Trophoblast cell (in vitro differentiated cells and primary cell): ENCODE measurements around the gene IL1A. TPM values are rescaled to one million over a fixed set of nuclear protein-coding genes. Genes with fewer than 3 reads are reported as not detected.
"Not testable (repeated sequence)": the region's sequence is repeated elsewhere in the genome, so short reads cannot be mapped to it uniquely, and the experiment has no call there.

Experiments used
- DNase-seq, 2 donors: peaks; one replicate each; pipeline ENCODE4 v3.0.0-alpha.2; 2016
- H2AFZ ChIP-seq: 2 replicates; pipeline ENCODE4 v1.6.1; 2013; ENCODE audit warnings: low read length, moderate library complexity, mild to moderate bottlenecking; ENCODE audit not compliant: insufficient read depth, poor library complexity
- H2AK5ac ChIP-seq: 2 replicates; pipeline ENCODE4 v1.6.1; 2013; ENCODE audit warnings: mild to moderate bottlenecking, low read length
- H2BK120ac ChIP-seq: 2 replicates; pipeline ENCODE4 v1.6.1; 2013; ENCODE audit warnings: low read length, mild to moderate bottlenecking, moderate library complexity; ENCODE audit not compliant: insufficient read depth, poor library complexity
- H2BK12ac ChIP-seq: 2 replicates; pipeline ENCODE4 v1.6.1; 2013; ENCODE audit warnings: mild to moderate bottlenecking, low read length, moderate library complexity
- H2BK5ac ChIP-seq: 2 replicates; pipeline ENCODE4 v1.6.1; 2013; ENCODE audit warnings: low read length, low read depth, moderate library complexity, mild to moderate bottlenecking; ENCODE audit not compliant: poor library complexity
- H3K14ac ChIP-seq: 2 replicates; pipeline ENCODE4 v1.6.1; 2013; ENCODE audit warnings: mild to moderate bottlenecking, low read length
- H3K18ac ChIP-seq: 2 replicates; pipeline ENCODE4 v1.6.1; 2013; ENCODE audit warnings: mild to moderate bottlenecking, low read length
- H3K23ac ChIP-seq: 2 replicates; pipeline ENCODE4 v1.6.1; 2013; ENCODE audit warnings: low read length
- H3K27ac ChIP-seq: 2 replicates; pipeline ENCODE4 v1.5.1; 2013; ENCODE audit warnings: low read depth, mild to moderate bottlenecking, inconsistent platforms, low read length, moderate library complexity
- H3K27me3 ChIP-seq: 2 replicates; pipeline ENCODE4 v1.6.1; 2013; ENCODE audit warnings: inconsistent platforms, mild to moderate bottlenecking, low read length, moderate library complexity; ENCODE audit not compliant: insufficient read depth
- H3K36me3 ChIP-seq, 2 experiments: 1 replicate in 1 of 2; 2 replicates in 1 of 2; pipeline ENCODE4 v1.6.1; 2013; ENCODE audit warnings: low read length in 2 of 2, mild to moderate bottlenecking in 2 of 2, moderate library complexity in 1 of 2; ENCODE audit not compliant: insufficient read depth in 2 of 2, control insufficient read depth in 1 of 2
- H3K4ac ChIP-seq: 2 replicates; pipeline ENCODE4 v1.6.1; 2013; ENCODE audit warnings: low read depth, mild to moderate bottlenecking, low read length, moderate library complexity
- H3K4me1 ChIP-seq, 2 experiments: 1 replicate in 1 of 2; 2 replicates in 1 of 2; pipeline ENCODE4 v1.6.1; 2013; ENCODE audit warnings: low read length in 2 of 2, mild to moderate bottlenecking in 2 of 2, moderate library complexity in 1 of 2; ENCODE audit not compliant: insufficient read depth in 2 of 2, control insufficient read depth in 1 of 2
- H3K4me2 ChIP-seq: 2 replicates; pipeline ENCODE4 v1.6.1; 2013; ENCODE audit warnings: inconsistent platforms, mild to moderate bottlenecking, low read length, moderate library complexity
- H3K4me3 ChIP-seq: 2 replicates; pipeline ENCODE4 v1.5.1; 2013; ENCODE audit warnings: mild to moderate bottlenecking, low read depth, low read length, inconsistent platforms
- H3K79me1 ChIP-seq: one replicate; pipeline ENCODE4 v1.6.1; 2013; ENCODE audit warnings: low read length
- H3K79me2 ChIP-seq: 2 replicates; pipeline ENCODE4 v1.6.1; 2013; ENCODE audit warnings: low read length, mild to moderate bottlenecking; ENCODE audit not compliant: control insufficient read depth, insufficient read depth, poor library complexity
- H3K9ac ChIP-seq: 2 replicates; pipeline ENCODE4 v1.6.1; 2013; ENCODE audit warnings: mild to moderate bottlenecking, low read length
- H3K9me3 ChIP-seq: 2 replicates; pipeline ENCODE4 v1.6.1; 2013; ENCODE audit warnings: low read depth, mild to moderate bottlenecking, control low read depth, inconsistent platforms, low read length; ENCODE audit not compliant: insufficient read depth
- H4K12ac ChIP-seq: 2 replicates; pipeline ENCODE4 v1.6.1; 2013; ENCODE audit warnings: low read depth, mild to moderate bottlenecking, low read length, moderate library complexity
- H4K8ac ChIP-seq: 2 replicates; pipeline ENCODE4 v1.6.1; 2013; ENCODE audit warnings: low read depth, mild to moderate bottlenecking, low read length, moderate library complexity
- H4K91ac ChIP-seq: one replicate; pipeline ENCODE4 v1.6.1; 2013; ENCODE audit warnings: low read depth, mild to moderate bottlenecking, low read length, moderate library complexity
- WGBS: extraction: QIAGEN DNeasy Blood & Tissue Kit; methylation state at CpG from one replicate; pipeline ENCODE4 v1.1.7; 2013; ENCODE audit warnings: missing lambda C conversion rate; ENCODE audit not compliant: insufficient read length, insufficient coverage; ENCODE audit errors: extremely low coverage; 5-methylcytosine and 5-hydroxymethylcytosine counted together
- polyA plus RNA-seq: library from polyadenylated mRNA; stranded (reverse); fragments of 200-250 nt; gene quantifications from 2 replicates; pipeline ENCODE4 v1.2.3, GENCODE V29; 2013

Gene IL1A, protein sequence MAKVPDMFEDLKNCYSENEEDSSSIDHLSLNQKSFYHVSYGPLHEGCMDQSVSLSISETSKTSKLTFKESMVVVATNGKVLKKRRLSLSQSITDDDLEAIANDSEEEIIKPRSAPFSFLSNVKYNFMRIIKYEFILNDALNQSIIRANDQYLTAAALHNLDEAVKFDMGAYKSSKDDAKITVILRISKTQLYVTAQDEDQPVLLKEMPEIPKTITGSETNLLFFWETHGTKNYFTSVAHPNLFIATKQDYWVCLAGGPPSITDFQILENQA
- 0.05 and 0.07 TPM in 2 replicates for polyA plus RNA-seq

DNA sequence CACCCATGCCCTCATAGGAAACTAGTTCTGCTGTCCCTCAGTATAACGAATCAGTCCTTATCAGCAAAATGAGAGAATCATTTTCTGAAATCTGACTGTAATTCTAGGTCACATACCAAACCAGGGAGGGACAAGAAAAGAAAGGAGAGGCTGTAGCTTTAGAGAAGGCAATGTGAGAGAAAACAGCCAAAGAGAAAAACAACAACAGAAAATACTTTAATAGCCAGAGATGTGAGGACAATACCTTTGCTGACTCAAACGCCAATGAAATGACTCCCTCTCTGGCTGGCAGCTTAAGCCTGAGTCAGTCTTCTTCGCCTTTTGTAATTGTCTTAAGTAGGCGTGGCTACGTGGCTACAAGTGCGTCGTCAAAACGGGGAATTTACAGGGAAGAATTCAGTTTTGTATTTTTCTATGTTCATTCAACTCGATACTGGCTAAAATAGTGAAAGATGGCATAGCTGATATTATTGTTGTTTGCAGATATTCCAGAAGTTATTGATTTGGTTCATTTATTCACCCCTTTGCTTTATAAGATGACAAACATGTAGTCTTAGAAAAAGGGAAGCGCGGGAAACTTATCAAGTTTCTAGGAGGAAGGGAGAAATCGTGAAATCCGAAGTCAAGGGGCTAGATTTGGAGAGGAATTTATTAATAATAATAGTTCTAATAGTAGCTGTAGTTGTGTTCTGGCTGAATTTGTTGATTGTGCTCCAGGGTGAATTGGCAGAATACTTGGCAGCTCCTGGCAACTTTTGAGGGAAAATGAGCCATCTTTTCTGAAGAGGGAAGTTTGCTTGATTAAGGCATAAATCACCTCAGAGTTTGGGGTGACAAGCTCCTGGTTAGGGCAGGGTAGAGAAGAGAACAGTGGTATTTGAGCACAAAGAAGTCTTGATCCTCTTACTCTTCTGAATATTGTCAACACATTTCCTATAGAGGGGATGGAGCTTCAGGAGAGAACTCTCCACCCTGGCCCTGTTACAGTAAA, at the start of gene IL1A:
Gene IL1A (minus strand): TSS at position 295 of the 991 bp plus-strand sequence. CDS start 723 bp downstream, outside the sequence.
- no peaks in the 10 kb centered on the region for H3K27me3 ChIP-seq
- no peaks in the 10 kb centered on the region for H3K36me3 ChIP-seq
- no peak within 1 kb of the TSS for H2BK120ac ChIP-seq
- no peak within 1 kb of the TSS for H3K23ac ChIP-seq
- no peak within 1 kb of the TSS for H3K27ac ChIP-seq
- no peak within 1 kb of the TSS for H2AFZ ChIP-seq
- no peak within 1 kb of the TSS for H3K18ac ChIP-seq
- no peak within 1 kb of the TSS for H3K4me2 ChIP-seq
- no peak within 1 kb of the TSS for H4K8ac ChIP-seq
- H3K79me2 ChIP-seq = no peaks in the 10 kb centered on the region
- H3K9me3 ChIP-seq = no peaks in the 10 kb centered on the region
- no peak within 1 kb of the TSS for H3K9ac ChIP-seq
- no peaks in the 10 kb centered on the region for H3K79me1 ChIP-seq
- no peak within 1 kb of the TSS for H2AK5ac ChIP-seq
- DNase-seq = peak; percentile 78 to 88
- peaks cover 0 to 2% of the 10 kb centered on the region in 2 experiments for H3K4me1 ChIP-seq
- no CpG with 5 or more reads among the region's 13 CpGs for WGBS
- no peak within 1 kb of the TSS for H4K12ac ChIP-seq
- no peak within 1 kb of the TSS for H3K4me3 ChIP-seq
- no peak within 1 kb of the TSS for H4K91ac ChIP-seq
- H2BK5ac ChIP-seq = no peak within 1 kb of the TSS
- no peak within 1 kb of the TSS for H3K14ac ChIP-seq
- no peak within 1 kb of the TSS for H3K4ac ChIP-seq
- H2BK12ac ChIP-seq = no peak within 1 kb of the TSS

DNA sequence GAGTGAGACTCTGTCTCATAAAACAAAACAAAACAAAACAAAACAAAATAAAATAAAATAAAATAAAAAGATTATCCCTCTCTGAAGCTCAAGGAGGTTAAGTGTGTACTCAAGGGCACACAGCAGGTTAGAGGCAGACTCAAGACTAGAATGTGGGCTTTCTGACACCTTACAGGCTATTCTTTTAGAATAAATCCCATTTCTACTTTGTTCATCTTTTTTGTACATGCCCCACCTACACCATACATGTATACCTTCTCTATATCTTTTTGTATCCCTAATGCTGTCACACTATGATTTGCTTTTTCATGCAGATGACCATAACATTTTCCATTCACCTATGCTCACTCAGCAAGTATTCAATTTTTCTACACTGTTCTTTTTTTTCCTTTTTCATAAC, 49.7 kb upstream of the IL1A start:
- Histone ChIP-seq H4K8ac (no peak overlapping the region), H3K9me3 (no peaks in the 10 kb centered on the region), H2BK5ac (no peak overlapping the region), H3K4me3 (no peak overlapping the region), H3K79me1 (no peaks in the 10 kb centered on the region), H3K36me3 (no peaks in the 10 kb centered on the region), H3K18ac (no peak overlapping the region), H3K79me2 (no peaks in the 10 kb centered on the region), H4K12ac (no peak overlapping the region), H3K27ac (no peak overlapping the region), H2BK12ac (no peak overlapping the region), H2AK5ac (no peak overlapping the region), H2BK120ac (no peak overlapping the region), H3K4me2 (no peak overlapping the region), H4K91ac (no peak overlapping the region), H3K4ac (no peak overlapping the region), H3K27me3 (no peaks in the 10 kb centered on the region), H3K14ac (no peak overlapping the region), H3K4me1 (peaks cover 0 to 5% of the 10 kb centered on the region in 2 experiments), H2AFZ (no peak overlapping the region), H3K23ac (no peak overlapping the region), H3K9ac (no peak overlapping the region)
- no peak for DNase-seq

DNA sequence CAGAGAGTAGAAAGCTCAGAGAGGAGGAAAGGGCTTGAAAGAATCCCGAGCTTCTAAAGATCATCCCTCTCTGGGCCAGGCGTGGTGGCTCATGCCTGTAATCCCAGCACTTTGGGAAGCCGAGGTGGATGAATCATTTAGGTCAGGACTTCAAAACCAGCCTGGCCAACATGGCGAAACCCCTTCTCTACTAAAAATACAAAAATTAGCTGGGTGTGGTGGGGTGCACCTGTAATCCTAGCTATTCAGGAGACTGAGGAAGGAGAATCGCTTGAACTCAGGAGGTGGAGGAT, 49.3 kb upstream of the IL1A start:
- not testable (repeated sequence) for H3K79me1 ChIP-seq, H3K27me3 ChIP-seq, H4K91ac ChIP-seq, DNase-seq, H3K4me2 ChIP-seq, H3K4me1 ChIP-seq, H4K12ac ChIP-seq, H3K4ac ChIP-seq, H3K27ac ChIP-seq, H2AK5ac ChIP-seq, H3K23ac ChIP-seq, H3K36me3 ChIP-seq, H4K8ac ChIP-seq, H2BK120ac ChIP-seq, H2BK5ac ChIP-seq, H3K9ac ChIP-seq, H2BK12ac ChIP-seq, H3K79me2 ChIP-seq, H3K9me3 ChIP-seq, H2AFZ ChIP-seq, H3K4me3 ChIP-seq, H3K18ac ChIP-seq, H3K14ac ChIP-seq
- WGBS = no CpG with 5 or more reads among the region's 5 CpGs

DNA sequence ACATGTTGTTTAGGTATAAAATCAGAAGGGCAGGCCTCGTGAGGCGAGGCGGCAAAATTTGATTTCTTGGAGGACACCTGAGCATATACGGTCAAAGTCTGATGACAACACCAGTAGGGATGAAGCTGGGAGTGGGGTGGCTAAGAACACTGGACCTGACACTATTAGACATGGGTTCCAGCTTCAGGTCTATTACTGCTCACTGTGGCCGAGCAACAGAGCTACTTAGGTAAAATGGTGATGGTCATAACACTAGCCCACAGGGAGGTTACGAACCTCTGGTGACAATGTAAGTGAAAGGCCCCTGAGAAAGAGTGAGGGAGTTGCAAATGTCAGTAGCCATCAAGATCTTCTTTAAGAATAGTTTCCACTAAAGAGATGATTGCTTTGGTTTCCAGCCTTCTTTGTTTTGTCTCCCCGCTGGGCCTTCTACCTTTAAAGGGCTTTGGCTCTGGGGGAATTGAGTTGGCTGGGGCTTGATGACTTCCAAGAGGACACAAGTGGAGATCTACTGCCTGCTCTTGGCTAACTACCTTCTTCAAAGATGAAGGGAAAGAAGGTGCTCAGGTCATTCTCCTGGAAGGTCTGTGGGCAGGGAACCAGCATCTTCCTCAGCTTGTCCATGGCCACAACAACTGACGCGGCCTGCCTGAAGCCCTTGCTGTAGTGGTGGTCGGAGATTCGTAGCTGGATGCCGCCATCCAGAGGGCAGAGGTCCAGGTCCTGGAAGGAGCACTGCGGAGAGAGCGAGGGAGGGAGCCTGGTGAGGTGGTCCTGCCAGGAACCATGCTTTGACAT, 48.7 kb upstream of the IL1A start:
- no peak overlapping the region for H3K27ac ChIP-seq
- H3K4ac ChIP-seq = no peak overlapping the region
- no peak overlapping the region for H2BK120ac ChIP-seq
- no peaks in the 10 kb centered on the region for H3K9me3 ChIP-seq
- no peak overlapping the region for H3K4me2 ChIP-seq
- no peaks in the 10 kb centered on the region for H3K27me3 ChIP-seq
- no peaks in the 10 kb centered on the region for H3K79me1 ChIP-seq
- no peak overlapping the region for H3K4me3 ChIP-seq
- H3K79me2 ChIP-seq = no peaks in the 10 kb centered on the region
- no peak overlapping the region for H2AFZ ChIP-seq
- no peak overlapping the region for H3K18ac ChIP-seq
- no peak for DNase-seq
- no peak overlapping the region for H2BK12ac ChIP-seq
- H2AK5ac ChIP-seq = no peak overlapping the region
- H3K14ac ChIP-seq = no peak overlapping the region
- no peak overlapping the region for H3K9ac ChIP-seq
- no CpG with 5 or more reads among the region's 14 CpGs for WGBS
- peaks cover 0 to 5% of the 10 kb centered on the region in 2 experiments for H3K4me1 ChIP-seq
- no peak overlapping the region for H4K8ac ChIP-seq
- H2BK5ac ChIP-seq = no peak overlapping the region
- no peak overlapping the region for H3K23ac ChIP-seq
- no peak overlapping the region for H4K12ac ChIP-seq
- H3K36me3 ChIP-seq = no peaks in the 10 kb centered on the region
- H4K91ac ChIP-seq = no peak overlapping the region
